Kidney glomerular epithelial cell (primary cell): ENCODE measurements around the gene ZNF774.
A peak's percentile ranks its signal among the peaks of the same experiment; 100 is the strongest.
"Not testable (repeated sequence)": the region's sequence is repeated elsewhere in the genome, so short reads cannot be mapped to it uniquely, and the experiment has no call there.

ENCODE experiments used
- DNase-seq: peaks from one replicate; lab custom pipeline; 2025; lab: John Stamatoyannopoulos, UW

Gene ZNF774

DNA sequence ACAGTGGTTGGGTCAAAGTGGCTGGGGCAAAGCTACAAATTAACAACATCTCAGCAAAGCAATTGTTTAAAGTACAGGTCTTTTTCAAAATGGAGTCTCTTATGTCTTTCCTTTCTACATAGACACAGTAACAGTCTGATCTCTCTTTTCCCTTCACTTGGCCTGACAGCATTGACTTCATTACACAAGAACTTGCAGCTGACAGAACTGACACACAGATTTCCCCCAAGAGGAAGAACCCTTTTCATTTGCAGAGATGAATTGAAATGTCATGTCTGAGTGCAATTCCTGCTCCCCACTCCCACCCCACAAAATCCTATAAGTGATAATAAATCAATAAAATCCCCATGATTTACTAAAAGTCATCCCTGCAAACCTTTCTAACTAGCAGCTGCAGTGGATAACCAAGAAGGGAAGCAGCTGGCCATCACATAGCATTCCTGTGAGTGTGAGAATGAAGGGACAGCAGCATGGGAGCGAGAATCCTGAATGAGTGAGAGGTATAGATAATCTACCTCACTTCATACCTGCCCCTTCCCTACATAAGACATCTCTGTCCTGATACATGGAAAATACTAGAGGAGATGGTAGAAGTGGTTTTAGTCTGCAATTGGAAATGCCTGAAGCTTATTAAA, 4.5 kb upstream of the ZNF774 start:
- DNase-seq, result not testable (repeated sequence)

DNA sequence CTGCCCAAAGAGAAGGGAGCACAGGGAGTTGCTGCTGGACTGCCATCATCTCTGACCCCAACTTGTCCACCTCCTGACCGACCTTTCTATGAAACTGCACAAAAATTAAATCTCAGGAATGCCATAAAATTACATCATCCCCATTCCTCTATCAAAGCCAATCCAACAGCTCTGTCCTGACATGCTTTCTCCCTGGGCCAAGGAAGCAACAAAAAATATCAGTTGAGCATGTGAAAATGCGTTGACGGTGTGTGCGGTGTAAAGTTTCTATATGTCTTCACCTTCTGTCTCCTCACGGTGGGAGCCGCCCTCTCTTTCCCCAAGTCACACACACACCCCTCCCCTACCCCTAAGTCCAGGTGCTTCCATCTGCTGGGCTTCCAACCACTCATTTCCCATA, 3.6 kb upstream of the ZNF774 start:
- no peak for DNase-seq

DNA sequence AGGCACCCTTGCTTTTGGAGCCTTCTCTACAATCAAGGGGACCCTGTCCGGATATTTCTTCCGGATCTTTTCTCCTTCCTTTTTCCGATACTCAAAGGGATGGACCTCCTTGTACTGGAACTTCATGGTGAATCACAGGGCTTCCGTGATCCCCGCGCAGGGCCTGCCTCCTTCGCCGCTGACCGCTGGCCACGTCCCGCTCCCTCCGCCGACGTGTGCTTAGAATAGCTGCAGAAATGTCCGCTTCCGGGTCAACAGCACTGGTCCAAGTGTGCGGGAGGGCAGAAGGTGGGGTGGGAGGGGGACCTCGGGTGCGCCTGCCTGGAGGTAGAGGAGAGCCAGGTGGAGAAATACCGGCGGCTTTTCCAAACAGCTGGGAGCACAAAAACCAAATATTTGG, 3.0 kb upstream of the ZNF774 start:
- no peak for DNase-seq

DNA sequence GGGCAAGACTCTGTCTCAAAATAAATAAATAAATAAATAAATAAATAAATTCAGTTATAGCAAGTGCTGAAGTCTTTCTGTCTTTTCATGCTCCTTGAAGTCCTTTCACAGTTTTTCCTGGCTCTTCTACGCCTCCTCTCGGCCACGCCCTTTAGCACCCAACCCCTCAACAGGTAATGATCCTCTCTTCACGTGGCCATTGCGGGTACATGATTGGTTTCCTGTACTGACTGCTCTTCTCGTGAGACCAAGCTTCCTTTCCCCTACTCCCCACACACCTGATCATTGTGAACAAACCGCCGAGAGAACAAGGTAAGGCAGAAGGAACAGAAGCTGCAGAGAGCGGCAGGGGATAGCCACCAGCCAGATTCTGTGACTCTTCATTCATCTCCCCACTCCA, 2.3 kb upstream of the ZNF774 start:
- no peak for DNase-seq

DNA sequence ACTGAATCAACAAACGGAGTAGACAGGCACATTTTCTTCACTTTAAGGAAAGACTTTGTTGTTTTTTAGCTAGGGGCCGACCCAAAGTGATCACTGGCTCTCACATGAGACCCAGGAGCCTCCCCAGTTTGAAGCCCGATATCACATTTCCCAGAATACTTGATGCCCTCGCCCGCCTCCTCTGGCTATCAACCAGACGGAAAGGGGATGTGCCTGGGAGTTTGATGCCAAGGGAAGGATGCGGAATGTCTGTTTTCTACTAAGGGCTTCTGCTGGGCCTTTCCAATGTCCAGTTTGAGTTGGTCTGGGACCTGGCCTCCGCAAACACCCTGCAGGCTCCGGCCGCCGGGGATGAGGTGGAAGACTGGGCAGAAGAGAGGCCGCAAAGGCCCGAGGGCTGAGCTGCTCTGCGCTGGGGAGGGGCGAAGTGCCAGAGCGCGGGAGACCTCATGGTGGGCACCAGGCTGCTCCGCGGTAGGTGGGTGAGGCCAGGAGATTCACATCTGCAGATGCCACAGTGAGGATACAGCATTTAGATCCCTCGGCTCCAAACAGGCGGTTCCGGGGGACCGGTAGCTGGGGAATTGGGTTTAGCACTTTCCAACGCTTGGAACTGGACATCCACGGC, 491 bp upstream of the ZNF774 start:
- DNase-seq, result no peak

DNA sequence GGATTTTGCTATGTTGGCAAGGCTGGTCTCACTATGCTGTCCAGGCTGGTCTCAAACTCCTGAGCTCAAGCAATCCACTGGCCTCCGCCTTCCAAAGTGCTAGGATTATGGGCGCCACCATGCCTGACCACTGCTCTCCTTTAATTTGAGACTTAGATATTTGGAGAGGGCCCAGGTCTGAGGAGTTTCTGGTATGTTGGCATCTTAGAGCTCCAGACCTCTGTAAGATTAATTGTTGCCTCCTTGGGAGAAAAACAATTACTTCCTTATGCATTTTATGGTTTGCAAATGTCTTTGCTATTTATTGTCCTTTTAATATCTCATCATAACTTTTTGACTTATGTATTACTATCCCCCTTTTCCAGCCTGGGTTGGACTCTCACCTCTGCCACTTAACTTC, 2.9 kb downstream of the ZNF774 start:
- DNase-seq, result no peak

DNA sequence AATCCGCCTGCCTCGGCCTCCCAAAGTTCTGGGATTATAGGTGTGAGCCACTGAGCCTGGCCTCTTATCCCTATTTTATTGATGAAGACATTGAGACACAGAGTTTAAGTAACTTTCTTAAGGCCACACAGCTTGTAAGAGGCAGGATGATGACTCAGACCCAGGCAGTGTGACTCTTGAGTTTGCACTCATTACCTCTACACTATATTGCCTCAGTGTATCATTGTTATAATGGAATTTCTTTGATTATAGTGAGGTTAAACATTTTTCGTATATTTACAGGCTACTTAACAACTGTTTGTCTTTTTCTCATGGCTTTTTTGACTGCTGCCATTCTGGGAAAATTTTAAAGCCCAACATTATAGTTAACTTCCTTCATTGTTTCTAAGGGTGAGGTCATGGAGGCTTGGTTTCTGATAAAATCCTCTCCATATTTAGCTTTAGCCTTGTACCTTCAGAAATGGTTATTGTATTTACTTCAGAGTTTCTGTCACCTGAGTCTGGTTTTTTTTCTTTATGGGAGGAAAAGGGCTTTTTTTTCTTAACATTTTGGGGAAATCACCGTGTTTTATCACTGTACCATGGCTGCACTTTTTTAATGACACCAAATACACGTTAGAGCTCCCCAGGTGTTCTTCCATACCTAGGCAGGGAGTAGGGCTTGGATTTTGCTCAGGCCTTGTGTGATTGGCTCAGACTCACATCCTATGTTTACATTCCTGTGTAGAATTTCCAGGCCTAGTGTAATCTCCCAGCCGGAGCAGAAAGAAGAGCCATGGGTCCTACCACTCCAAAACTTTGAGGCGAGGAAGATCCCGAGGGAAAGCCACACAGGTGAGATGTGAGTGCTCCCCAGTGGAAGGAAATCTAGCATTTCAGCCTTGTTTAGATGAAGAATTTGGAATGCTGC, 6.3 kb downstream of the ZNF774 start:
- DNase-seq, result no peak

DNA sequence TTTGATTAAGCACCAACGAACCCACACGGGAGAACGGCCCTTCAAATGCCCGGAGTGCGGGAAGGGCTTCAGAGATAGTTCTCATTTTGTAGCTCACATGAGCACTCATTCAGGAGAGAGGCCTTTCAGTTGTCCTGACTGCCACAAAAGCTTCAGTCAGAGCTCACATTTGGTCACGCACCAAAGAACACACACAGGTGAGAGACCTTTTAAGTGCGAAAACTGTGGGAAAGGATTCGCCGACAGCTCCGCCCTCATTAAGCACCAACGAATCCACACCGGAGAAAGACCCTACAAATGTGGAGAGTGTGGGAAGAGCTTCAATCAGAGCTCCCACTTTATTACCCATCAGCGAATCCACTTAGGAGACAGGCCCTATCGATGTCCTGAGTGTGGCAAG, 8.7 kb downstream of the ZNF774 start:
- DNase-seq, result no peak

DNA sequence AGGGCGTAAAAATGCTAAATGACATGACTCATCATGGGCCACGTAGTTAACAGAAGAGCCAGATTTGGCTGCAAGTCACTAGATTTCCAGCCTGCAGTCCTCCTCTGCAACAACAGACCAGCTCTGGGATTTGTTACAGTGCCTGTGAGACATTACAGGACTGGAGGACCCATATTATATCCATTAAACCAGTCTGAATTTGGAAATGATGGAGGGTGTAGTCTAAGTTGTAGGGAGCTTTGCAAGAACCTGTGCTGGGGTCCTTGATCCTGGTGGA, 10.8 kb downstream of the ZNF774 start:
- DNase-seq, result no peak

DNA sequence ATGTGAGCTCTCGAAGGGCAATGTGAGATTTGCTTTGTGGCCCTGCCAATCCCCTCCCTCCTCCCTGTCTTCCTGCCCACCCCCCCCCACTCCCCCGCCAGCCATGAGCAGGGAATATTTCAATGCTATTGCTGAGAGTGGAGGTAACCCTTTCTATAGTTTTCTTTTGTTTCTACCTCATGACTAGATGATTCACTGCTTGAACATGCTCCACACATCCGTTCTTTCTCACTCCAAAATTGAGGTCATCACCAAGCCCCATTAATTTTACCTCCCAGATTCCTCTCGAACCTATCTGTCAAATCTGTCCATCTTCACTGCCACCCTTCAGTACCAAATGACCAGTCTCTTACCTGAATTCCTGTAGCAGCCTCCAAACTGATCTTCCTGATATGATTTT, 12.2 kb downstream of the ZNF774 start:
- peak; percentile 94 for DNase-seq

DNA sequence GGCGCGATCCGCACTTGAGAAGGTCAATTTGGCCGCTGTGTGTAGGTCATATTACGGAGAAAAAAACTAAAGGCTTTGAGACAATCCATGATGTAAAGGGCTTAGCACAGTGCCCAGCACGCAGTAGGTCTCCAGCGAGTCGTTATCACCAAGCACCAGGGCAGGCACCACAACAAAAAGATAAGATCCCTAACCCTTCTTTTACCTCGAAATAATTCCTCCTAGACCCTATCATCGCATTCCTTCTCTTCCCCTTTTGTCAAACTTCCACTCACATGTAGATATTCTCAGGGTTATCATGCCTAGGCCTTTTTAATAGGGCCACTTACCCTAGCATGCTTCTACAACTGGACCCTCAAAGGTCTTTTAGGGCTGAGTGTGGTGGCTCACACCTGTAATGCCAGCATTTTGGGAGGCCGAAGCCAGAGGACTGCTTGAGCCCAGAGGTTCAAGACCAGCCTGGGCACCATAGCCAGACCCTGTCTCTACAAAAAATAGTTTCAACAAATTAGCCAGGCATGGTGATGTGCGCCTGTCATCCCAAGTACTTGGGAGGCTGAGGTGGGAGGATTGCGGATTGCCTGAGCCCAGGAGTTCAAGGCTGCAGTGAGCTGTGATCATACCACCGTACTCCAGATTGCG, 13.5 kb downstream of the ZNF774 start:
- no peak for DNase-seq

DNA sequence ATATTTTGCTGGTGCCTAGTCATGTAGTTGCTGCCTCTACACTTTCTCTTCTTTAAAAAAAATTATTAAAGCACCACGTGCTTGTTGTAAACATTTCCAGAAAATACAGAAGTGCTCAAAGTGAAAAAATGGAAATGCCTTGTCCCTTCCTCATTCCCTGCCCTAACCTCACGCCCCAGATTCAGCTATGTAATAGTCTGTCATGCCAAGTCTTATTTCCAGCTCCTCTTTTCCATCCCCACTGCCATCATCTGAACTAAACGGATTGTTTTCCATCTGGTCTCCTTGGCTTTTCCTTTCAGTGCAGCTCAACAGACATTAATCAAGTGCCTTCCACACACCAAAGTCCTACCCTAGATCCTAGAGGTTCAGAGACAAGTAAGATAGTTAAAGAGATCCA, 15.5 kb downstream of the ZNF774 start:
- DNase-seq, result no peak

DNA sequence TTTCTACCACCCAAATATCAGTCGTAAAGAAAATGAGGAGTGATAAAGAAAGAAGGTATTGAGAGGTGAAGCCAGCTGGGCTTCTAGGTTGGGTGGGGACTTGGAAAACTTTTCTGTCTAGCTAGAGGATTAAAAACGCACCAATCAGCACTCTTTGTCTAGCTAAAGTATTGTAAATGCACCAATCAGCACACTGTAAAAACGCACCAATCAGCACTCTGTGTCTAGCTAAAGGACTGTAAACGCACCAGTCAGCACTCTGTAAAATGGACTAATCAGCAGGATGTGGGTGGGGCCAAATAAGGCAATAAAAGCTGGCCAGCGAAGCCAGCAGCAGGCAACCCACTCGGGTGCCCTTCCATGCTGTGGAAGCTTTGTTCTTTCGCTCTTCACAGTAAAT, 23.0 kb downstream of the ZNF774 start:
- no peak for DNase-seq

DNA sequence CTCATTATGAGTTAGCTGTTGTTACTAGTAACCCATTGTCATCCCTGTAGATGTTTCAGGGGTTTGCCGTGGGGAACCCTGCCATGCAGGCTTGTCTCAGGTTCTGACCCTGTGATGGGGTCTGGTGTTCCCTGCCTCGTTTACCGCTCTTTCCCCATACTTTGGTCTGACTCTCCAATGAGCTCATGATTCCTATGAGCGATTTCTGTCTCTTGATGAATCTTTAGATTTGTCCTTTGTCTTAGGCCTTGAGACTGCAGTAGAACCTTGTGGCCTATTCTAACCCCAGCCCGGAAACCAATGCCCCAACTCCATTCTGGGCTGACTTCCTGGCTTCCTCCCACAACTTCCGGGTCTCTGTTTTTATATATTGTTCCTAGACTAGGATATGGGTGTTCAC, 24.7 kb downstream of the ZNF774 start:
- no peak for DNase-seq

DNA sequence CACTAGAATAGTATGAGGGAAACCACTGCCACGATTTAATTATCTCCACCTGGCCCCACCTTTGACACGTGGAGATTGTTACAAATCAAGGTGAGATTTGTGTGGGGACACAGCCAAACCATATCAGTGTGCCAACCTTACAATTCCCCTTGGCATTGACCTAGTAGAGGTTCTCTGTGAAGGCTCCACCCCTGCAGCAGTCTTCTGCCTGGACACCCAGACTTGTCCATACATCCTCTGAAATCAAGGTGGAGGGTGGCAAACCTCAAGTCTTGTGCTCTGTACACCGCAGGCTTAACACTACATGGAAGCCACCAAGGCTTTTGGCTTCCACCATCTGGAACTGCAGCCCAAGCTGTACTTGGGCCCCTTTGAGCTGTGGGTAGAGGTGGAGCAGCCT, 27.2 kb downstream of the ZNF774 start:
- DNase-seq, result no peak

DNA sequence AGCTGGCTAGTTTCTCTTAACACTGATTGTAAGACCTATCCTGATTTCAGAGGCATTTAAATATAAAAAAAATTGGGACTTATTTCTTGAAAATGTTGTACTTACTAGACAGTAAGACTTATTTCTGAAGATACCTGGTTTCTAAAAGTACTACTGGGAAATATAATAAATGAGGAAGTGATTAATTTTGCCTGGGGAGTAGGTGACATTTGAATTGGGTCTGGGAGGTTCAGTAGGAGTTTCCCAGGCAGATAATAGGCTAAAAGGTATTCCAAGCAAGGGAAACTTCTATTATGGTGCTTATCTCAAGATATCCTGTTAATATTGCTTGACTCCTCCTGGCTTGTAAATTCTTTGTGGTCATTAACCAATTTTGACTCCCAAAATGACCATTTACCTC, 29.4 kb downstream of the ZNF774 start:
- no peak for DNase-seq

DNA sequence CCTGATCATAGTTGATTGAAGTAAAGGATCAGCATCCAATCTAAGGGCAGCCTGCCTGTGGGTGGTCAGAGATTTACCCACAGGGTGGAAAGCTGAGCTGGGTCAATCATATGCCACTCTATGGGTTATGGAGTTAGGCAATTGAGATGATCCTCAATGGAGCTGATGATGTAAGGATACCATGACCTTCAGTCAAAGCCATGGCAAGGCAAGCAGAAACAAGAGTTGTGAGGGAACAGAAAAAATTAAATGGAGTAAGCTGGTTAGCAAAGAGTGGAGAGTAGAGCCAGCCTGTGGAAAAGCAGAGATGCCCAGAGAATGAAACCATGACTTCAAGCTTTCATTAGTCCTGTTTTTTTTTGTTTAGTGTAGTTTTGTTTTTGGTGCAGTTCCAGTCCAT, 30.2 kb downstream of the ZNF774 start:
- no peak for DNase-seq

DNA sequence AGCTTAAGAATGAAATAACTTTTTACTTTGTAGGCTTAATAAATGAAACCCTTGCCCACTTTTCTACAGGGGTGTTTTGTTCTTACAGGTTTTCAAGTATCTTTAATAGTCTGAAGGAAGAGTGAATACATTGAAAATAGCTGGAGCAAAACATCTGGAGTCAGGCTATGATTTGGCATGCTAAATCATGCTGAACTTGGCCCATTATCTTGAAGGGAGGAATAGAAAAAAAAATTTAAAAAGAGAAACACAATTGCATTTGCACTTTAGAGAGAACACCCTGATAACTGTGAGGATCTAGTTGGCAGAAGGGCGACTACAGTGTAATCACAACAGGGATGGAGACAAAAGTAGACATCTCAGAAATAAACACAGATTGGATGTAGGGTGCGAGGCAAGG, 34.1 kb downstream of the ZNF774 start:
- DNase-seq, result no peak

DNA sequence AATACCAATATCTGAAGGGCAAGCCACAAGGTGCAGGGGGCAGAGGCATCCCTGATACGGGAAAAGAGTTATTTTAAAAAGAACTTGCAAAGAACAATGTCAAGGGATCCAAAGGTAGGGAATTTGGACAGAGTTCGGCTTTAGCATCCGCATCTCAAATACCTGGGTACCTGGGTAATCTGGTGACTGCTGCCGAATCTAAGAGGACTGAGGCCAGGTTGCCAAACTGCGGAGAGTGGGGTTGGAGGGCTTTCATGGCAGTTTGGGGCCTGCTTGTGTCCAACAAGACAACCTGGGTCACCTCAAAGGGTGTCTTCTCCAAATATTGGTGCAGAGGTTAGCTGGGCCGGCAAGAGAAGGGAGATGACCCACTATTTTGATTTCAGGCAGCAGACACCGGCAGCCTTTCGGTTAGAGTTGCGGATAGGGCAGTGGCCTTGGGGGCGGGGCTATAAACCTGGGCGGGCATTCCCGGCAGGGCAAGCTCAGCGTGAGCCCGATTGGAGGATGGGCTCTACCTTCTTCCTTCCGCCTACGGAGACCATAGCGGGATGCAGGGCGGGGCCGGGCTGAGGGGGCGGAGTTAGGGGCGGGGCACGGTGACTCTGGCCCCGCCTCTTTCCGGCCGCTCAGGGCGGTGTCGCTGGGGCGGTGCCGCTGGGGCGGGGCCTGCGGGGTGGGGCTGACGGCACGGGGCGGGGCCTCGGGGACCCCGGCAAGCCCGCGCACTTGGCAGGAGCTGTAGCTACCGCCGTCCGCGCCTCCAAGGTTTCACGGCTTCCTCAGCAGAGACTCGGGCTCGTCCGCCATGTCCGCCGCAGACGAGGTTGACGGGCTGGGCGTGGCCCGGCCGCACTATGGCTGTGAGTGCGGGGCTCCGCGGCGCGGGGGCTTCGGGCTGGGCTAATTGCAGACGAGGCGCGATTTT, 35.7 kb downstream of the ZNF774 start, which contains the start of gene IQGAP1:
TSS of gene IQGAP1 (plus strand) at position 709 of the 928 bp plus-strand sequence. CDS start at position 809, 100 bp downstream.
- peak; percentile 97 for DNase-seq

DNA sequence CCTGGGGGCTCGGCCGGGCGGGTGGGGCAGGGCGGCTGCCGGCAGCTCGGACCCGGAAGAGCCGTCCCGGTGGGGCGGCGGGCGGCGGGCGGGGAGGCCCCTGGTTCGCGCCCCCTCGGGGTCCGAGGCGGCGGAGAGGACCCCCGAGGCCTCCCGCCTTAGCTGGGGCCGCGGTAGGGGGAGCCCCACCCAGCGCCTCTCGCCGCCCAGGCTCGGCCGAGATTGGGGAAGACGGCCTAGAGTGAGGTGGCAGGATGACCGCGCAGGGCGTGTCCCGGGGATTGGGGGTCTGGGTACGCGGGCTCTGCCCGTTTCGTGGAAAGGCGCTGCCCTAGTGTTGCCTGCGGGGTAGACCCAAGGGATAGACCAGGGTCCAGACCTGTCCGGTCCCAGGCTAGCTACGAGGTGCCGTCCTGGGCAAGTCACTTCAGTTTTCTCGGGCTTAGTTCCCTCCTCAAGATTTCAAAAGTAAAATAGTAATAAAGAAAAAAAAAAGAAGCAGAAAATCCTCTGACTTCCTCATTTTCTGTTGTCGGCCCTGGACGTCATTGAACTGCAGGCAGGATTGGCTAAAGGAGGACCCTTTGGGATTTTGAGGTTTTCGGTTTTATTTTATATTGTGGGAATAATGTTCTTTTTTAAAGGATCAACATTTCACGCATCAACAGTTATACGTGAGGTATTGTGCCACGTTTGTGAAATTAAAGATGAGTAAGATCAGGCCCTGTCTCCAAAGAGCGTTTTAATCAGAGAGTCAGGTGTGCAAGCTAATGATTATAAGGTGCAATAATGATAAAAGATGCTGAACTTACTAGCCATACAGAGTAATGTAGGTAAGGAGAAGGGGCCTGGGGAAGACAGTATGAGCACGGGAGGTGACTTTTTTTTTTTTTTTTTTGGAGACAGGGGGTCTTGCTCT, 36.6 kb downstream of the ZNF774 start:
- DNase-seq, result peak; percentile 51

DNA sequence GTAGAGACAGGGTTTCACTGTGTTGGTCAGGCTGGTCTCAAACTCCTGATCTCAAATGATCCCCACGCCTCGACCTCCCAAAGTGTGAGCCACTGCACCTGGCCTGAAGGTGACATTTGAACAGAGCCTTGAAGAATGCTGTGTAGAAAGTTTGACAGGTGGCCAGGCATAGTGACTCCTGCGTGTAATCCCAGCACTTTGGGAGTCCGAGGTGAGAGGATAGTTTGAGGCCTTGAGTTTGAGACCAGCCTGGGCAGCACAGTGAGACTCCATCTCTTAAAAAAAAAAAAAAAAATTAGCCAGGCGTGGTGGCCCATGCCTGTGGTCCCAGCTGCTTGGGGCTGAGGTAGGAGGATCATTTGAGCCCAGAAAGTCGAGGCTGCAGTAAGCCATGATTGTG, 37.4 kb downstream of the ZNF774 start:
- no peak for DNase-seq
